CD4-positive, alpha-beta T cell treated with Interleukin-6 at 100 ng/mL for 8 hours (primary cell): Measurements from ENCODE around the gene STARD10.
A peak's percentile ranks its signal among the peaks of the same experiment; 100 is the strongest.
"Not testable (repeated sequence)": the region's sequence is repeated elsewhere in the genome, so short reads cannot be mapped to it uniquely, and the experiment has no call there.

Experiments
- DNase-seq: peaks from one replicate; pipeline ENCODE4 v3.0.0-alpha.2; 2020; ENCODE audit warnings: mixed read lengths, low spot score

Gene STARD10

DNA sequence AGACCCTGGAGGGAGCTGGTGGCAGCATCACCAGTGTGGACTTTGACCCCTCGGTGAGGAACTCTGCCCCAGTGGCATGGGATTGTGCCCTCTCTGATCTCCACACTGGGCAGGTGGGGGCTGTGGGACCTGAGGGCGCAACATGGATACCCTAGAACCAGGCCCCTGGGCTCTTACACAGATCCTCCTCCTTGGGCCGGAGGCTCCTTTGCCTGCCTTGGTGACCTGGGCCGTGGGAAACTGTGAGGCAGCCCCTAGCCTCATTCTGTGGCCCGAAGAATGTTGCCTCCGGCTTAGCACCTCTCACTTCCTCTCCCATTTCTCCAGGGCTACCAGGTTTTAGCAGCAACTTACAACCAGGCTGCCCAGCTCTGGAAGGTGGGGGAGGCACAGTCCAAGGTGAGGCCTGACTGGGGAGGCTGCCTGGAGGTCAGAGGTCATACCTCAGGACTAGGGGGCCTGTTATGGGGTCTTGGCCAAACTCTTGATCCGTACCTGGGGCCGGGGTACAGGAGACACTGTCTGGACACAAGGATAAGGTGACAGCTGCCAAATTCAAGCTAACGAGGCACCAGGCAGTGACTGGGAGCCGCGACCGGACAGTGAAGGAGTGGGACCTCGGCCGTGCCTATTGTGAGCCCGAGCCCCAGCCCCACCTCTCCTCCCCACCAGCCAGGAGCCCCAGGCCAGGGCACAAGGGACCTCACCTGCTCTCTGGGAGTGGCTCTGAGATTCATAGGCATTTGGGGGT is 32.5 kb upstream of the STARD10 start:
- no peak for DNase-seq

DNA sequence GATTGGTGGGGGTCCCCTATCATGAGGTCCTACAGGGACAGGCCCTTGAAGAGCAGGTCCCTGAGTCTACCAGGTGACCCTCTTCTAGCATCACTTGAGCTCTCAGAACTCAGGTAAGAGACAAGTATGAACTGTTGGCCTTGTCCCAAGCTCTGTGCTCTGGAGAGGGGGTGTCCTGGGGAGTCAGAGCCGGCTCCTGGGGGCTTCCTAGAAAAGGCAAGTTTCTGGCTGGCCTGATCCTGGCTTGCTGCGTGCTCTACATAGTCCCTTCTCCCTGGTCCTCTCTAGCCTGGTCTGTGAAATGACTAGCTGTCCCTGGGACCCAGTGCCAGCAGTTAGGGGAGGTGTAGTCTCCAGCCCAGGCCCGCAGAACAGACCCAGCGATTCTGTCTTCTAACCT is 31.8 kb upstream of the STARD10 start:
- no peak for DNase-seq

- DNase-seq = no peak
These were observed 31.1 kb upstream of the STARD10 start for GRCh38 chr11:72824811-72825505.

DNA sequence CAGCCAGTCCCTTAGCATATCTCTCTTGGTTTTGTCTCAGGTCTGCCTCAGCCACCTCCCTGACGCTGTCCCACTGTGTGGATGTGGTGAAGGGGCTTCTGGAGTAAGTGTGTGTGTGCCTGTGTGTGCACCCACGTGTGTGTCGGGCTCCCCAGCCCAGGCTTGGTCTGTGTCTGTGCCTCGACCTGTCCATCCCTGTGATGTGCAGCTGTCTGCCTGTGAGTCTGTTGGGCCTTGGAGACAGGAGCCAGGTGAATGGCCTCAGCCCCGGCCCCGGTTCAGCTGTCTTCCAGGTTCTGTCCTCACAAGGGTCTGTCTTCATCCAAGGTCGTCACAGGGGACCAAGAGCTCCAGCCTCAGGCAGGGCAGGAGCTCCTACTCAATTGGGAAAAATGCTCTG is 30.2 kb upstream of the STARD10 start:
- no peak for DNase-seq

- DNase-seq = no peak
These were observed 29.4 kb upstream of the STARD10 start for GRCh38 chr11:72823105-72823804.

GRCh38 chr11:72821920-72822799 is 28.3 kb upstream of the STARD10 start:
- DNase-seq = peak; percentile 87

- no peak for DNase-seq
These were observed 27.5 kb upstream of the STARD10 start for GRCh38 chr11:72821221-72821919.

GRCh38 chr11:72820439-72821139 is 26.7 kb upstream of the STARD10 start:
- no peak for DNase-seq

DNA sequence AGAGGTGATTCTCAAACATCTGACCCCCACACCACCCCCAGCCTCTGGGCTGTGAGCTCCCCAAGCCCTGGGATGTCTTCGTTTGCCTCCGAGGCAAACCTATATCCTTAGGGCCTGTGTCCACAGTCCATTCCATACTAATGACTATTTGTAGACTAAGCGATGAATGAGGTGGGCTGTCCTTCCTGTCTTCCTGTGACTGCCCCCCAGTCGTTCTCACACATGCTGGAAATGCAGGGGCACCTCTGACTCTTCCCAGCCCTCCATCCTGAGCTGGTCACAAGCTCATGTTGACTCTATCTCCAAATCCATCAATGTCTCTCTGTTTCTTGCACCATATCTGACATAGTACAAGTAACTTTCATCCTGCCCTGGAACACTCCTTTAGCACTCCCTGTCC is 25.1 kb upstream of the STARD10 start:
- no peak for DNase-seq

- DNase-seq = no peak
These were observed 24.1 kb upstream of the STARD10 start for GRCh38 chr11:72817966-72818365.

GRCh38 chr11:72816404-72816990 is 22.6 kb upstream of the STARD10 start:
- no peak for DNase-seq

GRCh38 chr11:72815110-72815618 is 21.3 kb upstream of the STARD10 start:
- DNase-seq = no peak

DNA sequence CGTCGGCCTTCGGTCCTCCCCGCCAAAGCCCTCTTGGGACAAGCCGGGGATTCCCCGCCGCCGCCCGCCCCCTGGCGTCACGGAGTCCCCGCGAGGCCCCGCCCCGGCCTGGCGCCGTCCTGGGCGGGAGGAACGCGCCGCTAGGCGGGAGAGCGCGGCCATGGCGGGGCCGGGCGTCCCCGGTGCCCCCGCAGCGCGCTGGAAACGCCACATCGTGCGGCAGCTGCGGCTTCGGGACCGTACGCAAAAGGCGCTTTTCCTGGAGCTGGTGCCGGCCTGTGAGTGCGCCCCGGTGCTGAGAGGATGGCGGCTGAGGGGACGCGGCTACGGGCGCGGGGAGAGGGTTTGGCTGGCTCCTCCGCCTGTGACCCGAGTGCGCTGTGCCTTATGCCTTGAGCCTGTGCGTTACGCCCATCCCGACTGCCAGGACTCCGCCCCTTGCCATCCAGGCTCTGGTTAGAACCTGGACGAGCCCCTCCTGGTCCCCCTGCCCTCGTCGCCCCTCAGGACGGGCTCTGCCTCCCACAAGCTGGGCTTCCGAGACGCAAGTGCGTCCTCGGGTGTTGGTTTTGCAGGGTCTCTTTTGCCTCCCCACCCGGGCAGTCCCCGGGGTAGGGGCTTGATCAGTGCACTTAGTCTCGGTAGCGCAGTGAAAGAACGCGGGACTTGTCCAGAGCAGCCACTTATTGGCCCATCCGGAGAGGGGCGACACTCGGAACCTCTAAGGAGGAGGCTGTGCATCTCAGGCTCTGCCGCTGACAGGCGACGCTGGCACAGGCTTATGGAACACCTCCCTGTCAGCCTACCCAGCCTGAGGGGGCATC is 20.7 kb upstream of the STARD10 start, which contains the start of gene ATG16L2:
ATG16L2 (plus strand) TSS at position 126 of the 824 bp plus-strand sequence; CDS start at position 161, 35 bp downstream.
- DNase-seq = peak; percentile 82

- DNase-seq = peak; percentile 69
These were observed 20.0 kb upstream of the STARD10 start for GRCh38 chr11:72813740-72814285.

DNA sequence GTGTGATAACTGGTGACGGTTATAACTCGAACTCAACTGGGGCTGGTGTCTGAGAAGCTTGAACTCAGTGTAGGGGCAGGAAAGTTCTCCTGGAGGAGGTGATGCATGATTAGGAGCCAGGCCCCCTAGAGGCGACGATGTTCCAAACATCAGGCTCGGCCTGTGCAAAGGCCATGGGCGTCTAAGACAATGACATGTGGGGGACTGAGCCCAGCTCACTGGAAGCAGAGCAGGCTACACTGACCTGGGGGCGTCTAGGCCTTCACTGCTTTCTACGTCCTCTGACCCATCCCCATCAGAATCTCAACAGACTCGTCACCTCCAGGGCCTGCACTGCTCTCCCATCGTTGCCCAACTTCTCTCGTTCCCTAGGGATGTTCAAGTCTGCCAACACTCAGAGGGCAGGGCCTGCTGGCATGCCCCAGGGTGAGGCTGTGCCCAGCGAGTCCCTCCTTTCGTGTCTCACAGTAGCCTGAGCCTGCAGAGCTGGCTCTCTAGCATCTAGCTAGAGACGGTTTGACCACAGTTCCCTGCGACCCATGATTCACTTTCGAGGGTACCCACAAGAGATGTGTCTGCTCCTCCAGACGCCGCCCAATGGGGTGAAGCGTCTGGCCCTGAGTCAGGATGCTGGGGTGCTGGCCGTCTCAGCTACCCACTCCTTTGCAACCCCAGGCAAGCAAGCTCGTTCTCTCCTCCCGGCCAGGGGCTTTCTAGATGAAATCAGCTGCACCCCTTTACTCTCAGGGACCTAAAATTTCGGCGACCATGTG is 19.3 kb upstream of the STARD10 start:
- DNase-seq = peak; percentile 63

DNA sequence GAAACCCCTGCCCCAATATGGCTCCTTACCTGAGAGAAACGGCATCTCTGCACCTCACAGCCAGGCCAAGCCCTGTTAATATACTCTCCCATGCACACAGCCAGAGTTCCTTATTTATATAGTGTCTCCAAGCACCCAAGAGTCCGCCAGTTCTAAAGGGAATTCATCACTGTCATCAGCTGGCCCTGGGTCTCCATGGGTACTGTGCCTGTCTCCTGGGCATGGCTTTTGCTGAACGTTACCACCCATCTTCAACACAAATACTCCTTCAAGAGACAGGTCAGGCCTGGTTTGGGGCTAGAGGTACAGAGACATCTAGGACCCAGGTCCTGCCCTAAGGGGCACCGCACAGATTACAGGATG is 18.7 kb upstream of the STARD10 start:
- no peak for DNase-seq

- not testable (repeated sequence) for DNase-seq
These were observed 17.8 kb upstream of the STARD10 start for GRCh38 chr11:72811686-72812085.

DNA sequence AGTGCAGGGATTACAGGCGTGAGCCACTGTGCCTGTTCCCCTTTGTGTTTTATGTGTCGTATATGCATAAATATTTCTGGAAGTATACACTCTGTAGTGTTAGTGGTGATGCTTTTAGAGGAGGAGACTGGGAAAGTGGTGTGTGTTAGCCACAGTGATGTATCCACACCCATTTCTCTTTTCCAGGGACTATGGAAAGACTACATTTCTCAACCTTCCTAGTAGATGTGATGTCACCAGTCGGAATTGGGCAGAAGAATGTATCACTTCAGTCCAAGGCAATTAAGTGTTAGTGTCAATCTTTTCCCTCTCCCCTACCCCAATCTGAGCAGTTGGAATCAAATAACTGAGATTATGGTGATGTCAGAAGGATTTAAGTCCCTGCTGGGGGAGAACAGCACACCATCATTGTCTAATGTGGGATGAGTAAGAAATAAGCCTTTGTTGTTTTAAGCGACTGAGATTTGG is 14.5 kb upstream of the STARD10 start:
- no peak for DNase-seq
